Measurements from ENCODE around the gene AOAH. TPM values are rescaled to one million over a fixed set of nuclear protein-coding genes. Genes with fewer than 3 reads are reported as not detected.

Gene AOAH
- total RNA-seq, 1 experiment from 2014 or later, result 0.39 TPM

DNA sequence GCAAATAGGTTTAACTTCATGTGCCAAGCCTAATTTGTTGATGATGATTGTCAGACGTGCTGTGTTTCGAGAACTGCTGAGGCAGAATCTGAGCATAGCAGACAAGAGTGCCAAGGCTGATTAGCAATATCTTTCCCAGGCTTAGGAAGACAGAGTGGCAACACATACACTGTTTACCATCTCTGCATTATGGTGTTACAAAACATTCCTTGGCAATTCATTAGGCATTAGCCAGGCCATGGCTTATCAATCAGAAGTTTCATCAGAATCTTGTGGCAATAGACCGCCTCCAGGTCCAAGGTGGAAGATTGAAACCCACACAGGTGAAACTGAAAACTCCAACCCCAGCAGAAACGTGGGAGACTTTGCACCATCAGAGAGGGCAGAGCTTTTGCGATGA is 148.5 kb downstream of the AOAH start:
- Mint-ChIP-seq H3K4me1 (peaks cover 15 to 17% of the 10 kb centered on the region in 2 experiments), H3K4me3 (no peak overlapping the region), H3K27ac (no peak overlapping the region; a peak in 1 of 7 replicates), H3K27me3 (ENCODE audit: low read depth) (peaks cover 1% of the 10 kb centered on the region; the same call in 1 of the 2 replicates), H3K9me3 (peaks cover 28 to 41% of the 10 kb centered on the region in 2 experiments), H3K36me3 (ENCODE audit: insufficient read depth in 1 of 3, low read depth in 3 of 3) (peaks cover 17 to 39% (median 21%) of the 10 kb centered on the region in 3 experiments)
- no CpG with 5 or more reads among the region's 5 CpGs for WGBS (ENCODE audit: extremely low coverage, insufficient read length, low lambda C conversion rate)
- H3K9ac ChIP-seq (ENCODE audit: extremely low read depth, insufficient read length, low read length), result no peak overlapping the region
- no peak overlapping the region for H3K4me2 ChIP-seq (ENCODE audit: insufficient read depth, insufficient read length, low read length)
- no peak overlapping the region for H3K4ac ChIP-seq (ENCODE audit: low read depth, low read length)
- H3K79me1 ChIP-seq (ENCODE audit: insufficient read depth, low read depth, low read length, poor library complexity, severe bottlenecking), result no peaks in the 10 kb centered on the region
- no peak overlapping the region for H2AFZ ChIP-seq (ENCODE audit: low read length)
- no peak overlapping the region for H3T11ph ChIP-seq (ENCODE audit: low read length)
- H3K56ac ChIP-seq (ENCODE audit: insufficient read length, low read depth, low read length), result no peak overlapping the region
- H4K8ac ChIP-seq (replicated peaks; ENCODE audit: insufficient read length, low read depth, low read length), result no peak overlapping the region
- no peaks in the 10 kb centered on the region for H3K9me3 ChIP-seq (ENCODE audit: control insufficient read depth, low read depth, low read length)
- H4K5ac ChIP-seq (ENCODE audit: insufficient read length, low read depth, low read length), result no peak overlapping the region
- H3K4me1 ChIP-seq (ENCODE audit: insufficient read depth, low read length), result no peaks in the 10 kb centered on the region; the same call in 1 of the 2 replicates
- H3K23ac ChIP-seq (ENCODE audit: insufficient read length, low read depth, low read length), result no peak overlapping the region
- H2BK15ac ChIP-seq (ENCODE audit: low read depth, low read length), result no peak overlapping the region
- no peak overlapping the region for H2BK12ac ChIP-seq (ENCODE audit: insufficient read length, low read depth, low read length)
- no peak overlapping the region for H4K91ac ChIP-seq (ENCODE audit: insufficient read length, low read depth, low read length)
- no peak overlapping the region for H2BK20ac ChIP-seq (ENCODE audit: low read depth, low read length, poor library complexity, severe bottlenecking)
- no peak overlapping the region for H2BK5ac ChIP-seq (ENCODE audit: insufficient read length, low read length)
- H3K27me3 ChIP-seq (ENCODE audit: insufficient read depth, low read length), result no peaks in the 10 kb centered on the region
- no peak overlapping the region for H3K14ac ChIP-seq (ENCODE audit: insufficient read depth, low read length)
- H2AK5ac ChIP-seq (ENCODE audit: insufficient read length, low read length), result no peak overlapping the region
- H3K79me2 ChIP-seq (ENCODE audit: insufficient read depth, low read length), result no peaks in the 10 kb centered on the region
- no peak overlapping the region for H3K18ac ChIP-seq (ENCODE audit: insufficient read length, low read depth, low read length)
- no peak overlapping the region for H3K27ac ChIP-seq (ENCODE audit: insufficient read length, low read depth, low read length)
- no peaks in the 10 kb centered on the region for H4K20me1 ChIP-seq (ENCODE audit: control insufficient read depth, insufficient read depth, insufficient read length)
- DNase-seq, result no peak
- H3K23me2 ChIP-seq (ENCODE audit: insufficient read length, low read depth, low read length, poor library complexity, severe bottlenecking), result no peaks in the 10 kb centered on the region
- no peak for TF ChIP-seq CTCF (conservative IDR thresholded peaks at IDR 0.05)
- no peak overlapping the region for H2BK120ac ChIP-seq (ENCODE audit: low read depth, low read length, poor library complexity, severe bottlenecking)

Measured in H9 (cell line).